MM.1S (cell line): ENCODE measurements around the gene SLCO4A1.

Source experiments
- EZH2 ChIP-seq: fragments of 300-600 bp; sonication (generic); optimal IDR thresholded peaks from 2 replicates; pipeline ENCODE3; 2017; ENCODE audit warnings: low read depth, mild to moderate bottlenecking, antibody characterized with exemption, low read length, mixed read lengths
- EZH2phosphoT487 ChIP-seq: fragments of 300-600 bp; sonication (generic); IDR thresholded peaks from 2 replicates; pipeline ENCODE4 v1.6.1; 2018; ENCODE audit warnings: antibody characterized with exemption, low read length
- TF ChIP-seq, protein P1 (sequence below): fragments of 300-600 bp; sonication (generic); IDR thresholded peaks from 2 replicates; pipeline ENCODE4 v1.5.1; 2016; ENCODE audit warnings: antibody characterized with exemption, low read length, mixed read lengths

DNA sequence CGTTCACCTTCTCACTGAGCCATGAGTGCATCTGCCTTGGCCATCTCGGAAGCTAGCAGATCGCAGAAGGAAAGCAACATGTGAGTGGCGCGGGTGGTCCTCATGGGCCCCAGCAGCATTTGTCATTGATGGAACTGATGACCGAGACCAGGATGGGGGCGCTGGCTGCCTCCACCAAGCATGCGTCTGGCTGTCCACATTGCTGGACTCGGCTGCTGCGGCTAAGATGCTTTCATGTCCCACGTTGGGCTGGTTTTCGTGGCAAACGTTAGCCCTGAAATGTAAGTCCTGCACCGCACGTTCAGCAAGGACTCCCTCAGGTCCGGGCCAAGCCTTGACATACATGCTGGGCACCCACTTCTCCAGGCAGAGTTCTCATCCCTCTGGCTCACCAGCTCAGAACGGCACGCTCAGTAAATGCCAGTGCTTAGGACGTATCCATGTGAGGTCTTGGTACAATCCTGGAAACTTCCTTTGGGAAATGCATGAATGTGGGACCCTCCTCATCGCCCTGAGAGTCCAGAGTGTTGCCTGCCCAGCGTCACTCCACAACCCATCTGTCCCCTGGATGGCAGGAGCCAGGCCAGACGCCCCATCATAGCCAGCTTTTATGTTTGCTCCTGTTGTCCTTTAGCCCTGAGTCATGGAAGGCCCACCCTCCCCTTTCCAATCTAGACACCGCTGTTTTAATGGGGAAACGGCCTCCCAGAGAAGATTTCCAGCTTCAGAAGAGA is 8.4 kb downstream of the SLCO4A1 start:
- TF ChIP-seq, protein P1, sequence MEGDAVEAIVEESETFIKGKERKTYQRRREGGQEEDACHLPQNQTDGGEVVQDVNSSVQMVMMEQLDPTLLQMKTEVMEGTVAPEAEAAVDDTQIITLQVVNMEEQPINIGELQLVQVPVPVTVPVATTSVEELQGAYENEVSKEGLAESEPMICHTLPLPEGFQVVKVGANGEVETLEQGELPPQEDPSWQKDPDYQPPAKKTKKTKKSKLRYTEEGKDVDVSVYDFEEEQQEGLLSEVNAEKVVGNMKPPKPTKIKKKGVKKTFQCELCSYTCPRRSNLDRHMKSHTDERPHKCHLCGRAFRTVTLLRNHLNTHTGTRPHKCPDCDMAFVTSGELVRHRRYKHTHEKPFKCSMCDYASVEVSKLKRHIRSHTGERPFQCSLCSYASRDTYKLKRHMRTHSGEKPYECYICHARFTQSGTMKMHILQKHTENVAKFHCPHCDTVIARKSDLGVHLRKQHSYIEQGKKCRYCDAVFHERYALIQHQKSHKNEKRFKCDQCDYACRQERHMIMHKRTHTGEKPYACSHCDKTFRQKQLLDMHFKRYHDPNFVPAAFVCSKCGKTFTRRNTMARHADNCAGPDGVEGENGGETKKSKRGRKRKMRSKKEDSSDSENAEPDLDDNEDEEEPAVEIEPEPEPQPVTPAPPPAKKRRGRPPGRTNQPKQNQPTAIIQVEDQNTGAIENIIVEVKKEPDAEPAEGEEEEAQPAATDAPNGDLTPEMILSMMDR, result no peak
- TF ChIP-seq EZH2 (no peak), EZH2phosphoT487 (no peak)
